HepG2 (cell line): ENCODE measurements around the gene CNNM3. TPM values are rescaled to one million over a fixed set of nuclear protein-coding genes. Genes with fewer than 3 reads are reported as not detected.
A peak's percentile ranks its signal among the peaks of the same experiment; 100 is the strongest.

ENCODE experiments used
- AHDC1 ChIP-seq: sonication (generic); formaldehyde crosslinking; IDR thresholded peaks from 2 replicates; pipeline ENCODE4 v1.5.1; 2020; ENCODE audit warnings: mild to moderate bottlenecking, missing genetic modification reagents, borderline replicate concordance
- ATF3 ChIP-seq: sonication (generic); formaldehyde crosslinking; IDR thresholded peaks from 2 replicates; pipeline ENCODE4 v1.4.0; 2020; ENCODE audit warnings: missing genetic modification reagents
- CAMTA2 ChIP-seq: sonication (generic); formaldehyde crosslinking; IDR thresholded peaks from 2 replicates; pipeline ENCODE4 v1.4.0; 2020; ENCODE audit warnings: mild to moderate bottlenecking, missing genetic modification reagents, borderline replicate concordance
- GATA4 ChIP-seq: sonication (generic); IDR thresholded peaks from 2 replicates; pipeline ENCODE4 v1.6.1; 2016; ENCODE audit warnings: antibody characterized with exemption, low read depth, borderline replicate concordance
- HMG20B ChIP-seq: conservative IDR thresholded peaks from 2 replicates; pipeline ENCODE4 v1.6.1; 2016; ENCODE audit warnings: missing genetic modification reagents, missing compliant biosample characterization
- HNRNPL ChIP-seq: fragments of 200-400 bp; formaldehyde crosslinking; IDR thresholded peaks from 2 replicates; pipeline ENCODE4 v1.6.1; 2017; ENCODE audit warnings: mild to moderate bottlenecking, low read depth, low read length
- MAFG ChIP-seq: sonication (generic); formaldehyde crosslinking; IDR thresholded peaks from 2 replicates; pipeline ENCODE4 v1.5.1; 2020; ENCODE audit warnings: mild to moderate bottlenecking, missing genetic modification reagents
- NFRKB ChIP-seq: fragments of 450-650 bp; IDR thresholded peaks from 2 replicates; pipeline ENCODE4 v1.6.1; 2017
- PPARG ChIP-seq: conservative IDR thresholded peaks from 2 replicates; pipeline ENCODE4 v1.6.1; 2016; ENCODE audit warnings: missing biosample characterization, missing genetic modification reagents
- PRDM4 ChIP-seq: sonication (generic); formaldehyde crosslinking; IDR thresholded peaks from 2 replicates; pipeline ENCODE4 v1.9.0; 2021; ENCODE audit warnings: missing genetic modification reagents, borderline replicate concordance
- RXRB ChIP-seq: IDR thresholded peaks from 2 replicates; pipeline ENCODE4 v1.6.1; 2016; ENCODE audit warnings: borderline replicate concordance, missing genetic modification reagents, missing compliant biosample characterization
- ZFP62 ChIP-seq: sonication (generic); formaldehyde crosslinking; IDR thresholded peaks from 2 replicates; pipeline ENCODE4 v1.4.0; 2020; ENCODE audit warnings: missing genetic modification reagents
- ZNF24 ChIP-seq: fragments of 450-650 bp; IDR thresholded peaks from 2 replicates; pipeline ENCODE4 v1.6.1; 2017; ENCODE audit warnings: antibody characterized with exemption, mild to moderate bottlenecking
- ZNF274 ChIP-seq: sonication (generic); formaldehyde crosslinking; IDR thresholded peaks from 2 replicates; pipeline ENCODE4 v1.5.1; 2020; ENCODE audit warnings: mild to moderate bottlenecking, missing genetic modification reagents
- ZNF33A ChIP-seq: sonication (generic); formaldehyde crosslinking; IDR thresholded peaks from 2 replicates; pipeline ENCODE4 v1.5.1; 2020; ENCODE audit warnings: missing genetic modification reagents, mild to moderate bottlenecking, moderate library complexity, borderline replicate concordance
- ZNF543 ChIP-seq: sonication (generic); formaldehyde crosslinking; IDR thresholded peaks from 2 replicates; pipeline ENCODE4 v1.4.0; 2020; ENCODE audit warnings: mild to moderate bottlenecking, missing genetic modification reagents
- ZNF703 ChIP-seq: sonication (generic); formaldehyde crosslinking; IDR thresholded peaks from 2 replicates; pipeline ENCODE4 v1.5.1; 2020; ENCODE audit warnings: missing genetic modification reagents, mild to moderate bottlenecking, moderate library complexity, borderline replicate concordance
- polyA plus RNA-seq, 8 experiments: library from polyadenylated mRNA; depleted of rRNA in 3 of 8; stranded (reverse) in 7 of 8; unstranded in 1 of 8; fragments of >200 nt; fragmentation: Illumina TruSeq in 4 of 8; extraction: Trizol in 4 of 8; gene quantifications; 2 replicates each; pipeline versions ENCODE4 v1.2.1 to v1.2.3, GENCODE V29; 2011 to 2016; ENCODE audit warnings: low read depth in 4 of 8, missing spikeins in 1 of 8, mixed read lengths in 1 of 8; ENCODE audit not compliant: insufficient read depth in 1 of 8
- total RNA-seq, 5 experiments: library from RNA; depleted of rRNA; stranded (reverse); fragments of >200 nt; fragmentation: Illumina TruSeq; extraction: Trizol; gene quantifications; 2 replicates each; pipeline ENCODE4 v1.2.3, GENCODE V29; 2016; ENCODE audit warnings: low read depth in 1 of 5
- TF ChIP-seq, protein P1 (sequence below): sonication (generic); formaldehyde crosslinking; IDR thresholded peaks from 2 replicates; pipeline ENCODE4 v1.4.0; 2020; ENCODE audit warnings: mild to moderate bottlenecking, missing genetic modification reagents

CNNM3 gene
- total and polyA plus RNA-seq, 2 of the 13 experiments (the other 11 are each of a cell fraction or from before 2014, with no cell fraction given), result 21.2 to 27.9 TPM

DNA sequence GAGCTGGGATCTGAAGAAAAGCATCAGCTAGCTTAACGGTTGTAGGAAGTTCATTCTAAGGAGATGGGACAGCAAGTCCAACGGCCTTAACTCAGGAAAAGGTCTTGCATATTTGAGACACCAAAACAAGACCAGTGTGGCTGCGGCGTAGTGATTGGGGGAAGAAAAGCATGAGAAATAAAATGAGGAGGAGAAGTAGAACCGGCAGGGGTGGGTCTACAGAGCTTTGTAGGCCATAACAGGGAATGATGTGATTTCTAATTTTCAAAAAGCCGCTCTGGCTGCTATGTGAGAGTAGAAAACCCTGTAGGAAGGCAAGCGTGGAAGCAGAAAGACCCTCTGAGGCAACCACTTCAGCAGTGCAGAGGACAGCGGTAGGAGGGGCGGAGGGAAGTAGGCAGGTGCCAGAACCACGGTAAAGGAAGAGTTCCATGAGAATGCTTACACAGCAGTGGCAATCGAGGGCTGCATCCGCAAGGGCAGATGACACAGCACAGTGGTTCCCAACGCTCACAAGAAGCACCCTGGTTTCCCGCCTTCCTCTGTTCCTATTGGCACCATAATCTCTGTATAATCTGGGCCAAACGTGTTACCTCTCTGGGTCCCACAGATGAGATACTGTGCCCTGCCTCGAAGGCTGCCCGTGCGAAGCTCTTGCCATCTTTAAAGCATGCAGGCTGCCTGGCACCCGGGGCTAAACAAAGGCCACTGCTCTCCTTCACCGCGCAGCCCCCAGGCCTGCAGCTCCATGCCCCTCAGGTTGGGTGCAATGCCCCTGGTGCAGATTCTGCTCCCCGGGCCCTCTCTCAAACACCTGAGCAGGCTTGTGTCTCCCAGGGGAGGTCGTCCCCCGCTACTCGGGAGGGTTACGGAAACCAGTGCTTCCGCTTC is 41.0 kb downstream of the CNNM3 start (continued):
- TF ChIP-seq PRDM4 (CRISPR knock-in tag) (no peak), GATA4 (no peak), HMG20B (no peak), ZFP62 (CRISPR knock-in tag) (no peak), MAFG (CRISPR knock-in tag) (no peak; the same call in 1 of the 2 replicates), ATF3 (CRISPR knock-in tag) (no peak), ZNF703 (CRISPR knock-in tag) (no peak), PPARG (no peak), ZNF274 (CRISPR knock-in tag) (no peak; the same call in 1 of the 2 replicates), ZNF33A (peak; percentile 57; the same call in 1 of the 2 replicates), CAMTA2 (0 out of 2 replicates have a peak, but pooled peaks have one; percentile 37), RXRB (CRISPR knock-in tag) (0 out of 2 replicates have a peak, but pooled peaks have one; percentile 39), ZNF24 (no peak), HNRNPL (no peak; the same call in 1 of the 2 replicates), AHDC1 (CRISPR knock-in tag) (peak; percentile 57; the same call in 1 of the 2 replicates), NFRKB (no peak), ZNF543 (CRISPR knock-in tag) (peak; percentile 24; the same call in 1 of the 2 replicates)
- TF ChIP-seq, protein P1, sequence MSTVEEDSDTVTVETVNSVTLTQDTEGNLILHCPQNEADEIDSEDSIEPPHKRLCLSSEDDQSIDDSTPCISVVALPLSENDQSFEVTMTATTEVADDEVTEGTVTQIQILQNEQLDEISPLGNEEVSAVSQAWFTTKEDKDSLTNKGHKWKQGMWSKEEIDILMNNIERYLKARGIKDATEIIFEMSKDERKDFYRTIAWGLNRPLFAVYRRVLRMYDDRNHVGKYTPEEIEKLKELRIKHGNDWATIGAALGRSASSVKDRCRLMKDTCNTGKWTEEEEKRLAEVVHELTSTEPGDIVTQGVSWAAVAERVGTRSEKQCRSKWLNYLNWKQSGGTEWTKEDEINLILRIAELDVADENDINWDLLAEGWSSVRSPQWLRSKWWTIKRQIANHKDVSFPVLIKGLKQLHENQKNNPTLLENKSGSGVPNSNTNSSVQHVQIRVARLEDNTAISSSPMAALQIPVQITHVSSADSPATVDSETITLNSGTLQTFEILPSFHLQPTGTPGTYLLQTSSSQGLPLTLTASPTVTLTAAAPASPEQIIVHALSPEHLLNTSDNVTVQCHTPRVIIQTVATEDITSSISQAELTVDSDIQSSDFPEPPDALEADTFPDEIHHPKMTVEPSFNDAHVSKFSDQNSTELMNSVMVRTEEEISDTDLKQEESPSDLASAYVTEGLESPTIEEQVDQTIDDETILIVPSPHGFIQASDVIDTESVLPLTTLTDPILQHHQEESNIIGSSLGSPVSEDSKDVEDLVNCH (CRISPR knock-in tag), result no peak
